ENCODE results near the gene ATOH7. TPM values are rescaled to one million over a fixed set of nuclear protein-coding genes. Genes with fewer than 3 reads are reported as not detected.

The ATOH7 gene
- total RNA-seq, 1 experiment from 2014 or later, result not detected

- no peak overlapping the region for H3K4me2 ChIP-seq (ENCODE audit: low read length)
- ATAC-seq (no peak), DNase-seq (ENCODE audit: low read depth, low spot score) (no peak)
- H3K9me3 ChIP-seq (ENCODE audit: control insufficient read depth in 1 of 2, insufficient read depth in 1 of 2, low read depth in 1 of 2, low read length in 2 of 2), result no peaks in the 10 kb centered on the region
- TF ChIP-seq POLR2A (IDR thresholded peaks at IDR 0.05; ENCODE audit: borderline replicate concordance, extremely low read depth, insufficient read depth, insufficient read length) (no peak), YY1 (IDR thresholded peaks at IDR 0.05; ENCODE audit: extremely low read depth, insufficient replicate concordance, low read depth, low read length) (no peak), CEBPB (IDR thresholded peaks at IDR 0.05; ENCODE audit: low read depth) (no peak)
- H3K9me2 ChIP-seq (ENCODE audit: insufficient read depth), result no peaks in the 10 kb centered on the region
- H2AFZ ChIP-seq (ENCODE audit: low read depth, low read length, poor library complexity, severe bottlenecking), result no peak overlapping the region
- H3K4me3 ChIP-seq (replicated peaks in 1 of 2; ENCODE audit: low read depth in 1 of 2, low read length in 2 of 2), result no peak overlapping the region
- POLR2A ChIA-PET, result no interaction called here
- no peaks in the 10 kb centered on the region for H3K27me3 ChIP-seq (ENCODE audit: insufficient read depth, low read length)
- intact Hi-C loops (cut with micrococcal nuclease), result loop anchor here (1.0 to 2.0 kb wide), 2 partner anchors 91 to 685 kb away; no protein-coding TSS in a partner anchor
- H3K4me1 ChIP-seq (ENCODE audit: control insufficient read depth in 1 of 2, insufficient read depth in 2 of 2, low read length in 2 of 2), result peaks cover 0 to 7% of the 10 kb centered on the region in 2 experiments; a peak in 1 of 4 replicates
- CTCF ChIA-PET, result interaction anchor here (1.4 to 2.1 kb wide), 5 partner anchors 9 to 356 kb away, joined by 5 to 16 read pairs (median 11); no protein-coding TSS in a partner anchor
- no peak overlapping the region for H3K27ac ChIP-seq (ENCODE audit: low read depth, low read length)
- RAD21 ChIA-PET (ENCODE audit: low non-redundant PET in 1 of 2, low total read pairs in 2 of 2, uncharacterized antibody in 2 of 2, unreplicated experiment in 2 of 2), result no interaction called here
- H3K36me3 ChIP-seq (ENCODE audit: control insufficient read depth in 1 of 2, insufficient read depth in 2 of 2, low read length in 2 of 2), result no peaks in the 10 kb centered on the region
- no peaks in the 10 kb centered on the region for H4K20me1 ChIP-seq (ENCODE audit: insufficient read depth)
- no peak overlapping the region for H3K9ac ChIP-seq (ENCODE audit: low read length)
- no peaks in the 10 kb centered on the region for H3K79me2 ChIP-seq (ENCODE audit: insufficient read depth, low read length)
- no TSS peak for BruUV-seq (replicated peaks)
These were observed 20.2 kb downstream of the ATOH7 start for GRCh38 chr10:68211669-68212068.

- DNase-seq (ENCODE audit: low read depth, low spot score) (peak; percentile 81), ATAC-seq (peak; percentile 97)
- Histone ChIP-seq H3K36me3 (ENCODE audit: control insufficient read depth in 1 of 2, insufficient read depth in 2 of 2, low read length in 2 of 2) (no peaks in the 10 kb centered on the region), H2AFZ (ENCODE audit: low read depth, low read length, poor library complexity, severe bottlenecking) (peak overlapping the region; percentile 57), H3K27ac (ENCODE audit: low read depth, low read length) (no peak overlapping the region), H3K79me2 (ENCODE audit: insufficient read depth, low read length) (no peaks in the 10 kb centered on the region), H3K9me3 (ENCODE audit: control insufficient read depth in 1 of 2, insufficient read depth in 1 of 2, low read depth in 1 of 2, low read length in 2 of 2) (no peaks in the 10 kb centered on the region), H3K9me2 (ENCODE audit: insufficient read depth) (no peaks in the 10 kb centered on the region), H3K27me3 (ENCODE audit: insufficient read depth, low read length) (no peaks in the 10 kb centered on the region), H4K20me1 (ENCODE audit: insufficient read depth) (no peaks in the 10 kb centered on the region), H3K4me2 (ENCODE audit: low read length) (peak overlapping the region; percentile 22; the same call in 1 of the 2 replicates), H3K4me3 (replicated peaks in 1 of 2; ENCODE audit: low read depth in 1 of 2, low read length in 2 of 2) (no peak overlapping the region), H3K9ac (ENCODE audit: low read length) (no peak overlapping the region), H3K4me1 (ENCODE audit: control insufficient read depth in 1 of 2, insufficient read depth in 2 of 2, low read length in 2 of 2) (peaks cover 0 to 7% of the 10 kb centered on the region in 2 experiments; a peak in 1 of 4 replicates)
- no TSS peak for BruUV-seq (replicated peaks)
- POLR2A ChIA-PET, result no interaction called here
- intact Hi-C loops (cut with micrococcal nuclease), result loop anchor here (1.0 kb wide), 3 partner anchors 125 to 420 kb away; no protein-coding TSS in a partner anchor
- CTCF ChIA-PET, result interaction anchor here (1.2 to 1.7 kb wide), 5 partner anchors 93 to 420 kb away, joined by 4 to 11 read pairs (median 6); no protein-coding TSS in a partner anchor
- RAD21 ChIA-PET (ENCODE audit: low non-redundant PET in 1 of 2, low total read pairs in 2 of 2, uncharacterized antibody in 2 of 2, unreplicated experiment in 2 of 2), result interaction anchor here in 1 of 2 experiments (1.1 kb wide), 1 partner anchor 420 kb away, joined by 5 read pairs; no protein-coding TSS in a partner anchor
- TF ChIP-seq YY1 (IDR thresholded peaks at IDR 0.05; ENCODE audit: extremely low read depth, insufficient replicate concordance, low read depth, low read length), result peak; percentile 42
- TF ChIP-seq SP1 (IDR thresholded peaks at IDR 0.05; ENCODE audit: low read depth), result no peak
- TF ChIP-seq RAD21 (IDR thresholded peaks at IDR 0.05; ENCODE audit: low read depth), result peak; percentile 98
- TF ChIP-seq, protein P1, sequence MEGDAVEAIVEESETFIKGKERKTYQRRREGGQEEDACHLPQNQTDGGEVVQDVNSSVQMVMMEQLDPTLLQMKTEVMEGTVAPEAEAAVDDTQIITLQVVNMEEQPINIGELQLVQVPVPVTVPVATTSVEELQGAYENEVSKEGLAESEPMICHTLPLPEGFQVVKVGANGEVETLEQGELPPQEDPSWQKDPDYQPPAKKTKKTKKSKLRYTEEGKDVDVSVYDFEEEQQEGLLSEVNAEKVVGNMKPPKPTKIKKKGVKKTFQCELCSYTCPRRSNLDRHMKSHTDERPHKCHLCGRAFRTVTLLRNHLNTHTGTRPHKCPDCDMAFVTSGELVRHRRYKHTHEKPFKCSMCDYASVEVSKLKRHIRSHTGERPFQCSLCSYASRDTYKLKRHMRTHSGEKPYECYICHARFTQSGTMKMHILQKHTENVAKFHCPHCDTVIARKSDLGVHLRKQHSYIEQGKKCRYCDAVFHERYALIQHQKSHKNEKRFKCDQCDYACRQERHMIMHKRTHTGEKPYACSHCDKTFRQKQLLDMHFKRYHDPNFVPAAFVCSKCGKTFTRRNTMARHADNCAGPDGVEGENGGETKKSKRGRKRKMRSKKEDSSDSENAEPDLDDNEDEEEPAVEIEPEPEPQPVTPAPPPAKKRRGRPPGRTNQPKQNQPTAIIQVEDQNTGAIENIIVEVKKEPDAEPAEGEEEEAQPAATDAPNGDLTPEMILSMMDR (IDR thresholded peaks at IDR 0.05 in 2 of 3, conservative IDR thresholded peaks at IDR 0.05 in 1 of 3; ENCODE audit: borderline replicate concordance in 1 of 3, insufficient read depth in 1 of 3, low read depth in 2 of 3, low read length in 2 of 3), result peak; percentile 79 to 95 (median 80)
- TF ChIP-seq ZBTB33 (IDR thresholded peaks at IDR 0.05; ENCODE audit: extremely low read depth, insufficient replicate concordance, low read length), result no peak
- no peak for TF ChIP-seq EZH2 (IDR thresholded peaks at IDR 0.05)
- TF ChIP-seq EZH2phosphoT487 (IDR thresholded peaks at IDR 0.05; ENCODE audit: borderline replicate concordance), result no peak
- no peak for TF ChIP-seq JUND (IDR thresholded peaks at IDR 0.05)
- no peak for TF ChIP-seq MAX (IDR thresholded peaks at IDR 0.05)
- TF ChIP-seq ATF3 (IDR thresholded peaks at IDR 0.05), result no peak
These were observed 23.4 kb downstream of the ATOH7 start for GRCh38 chr10:68208424-68209042.
